NCI-H460 (cell line): ENCODE measurements around the gene C1QL1. TPM values are rescaled to one million over a fixed set of nuclear protein-coding genes. Genes with fewer than 3 reads are reported as not detected.
A peak's percentile ranks its signal among the peaks of the same experiment; 100 is the strongest.
"Not testable (repeated sequence)": the region's sequence is repeated elsewhere in the genome, so short reads cannot be mapped to it uniquely, and the experiment has no call there.

Experiments used
- DNase-seq: peaks from one replicate; pipeline ENCODE4 v3.0.0-alpha.2; 2016; ENCODE audit warnings: low read depth; ENCODE audit errors: extremely low read depth
- total RNA-seq: library from RNA; depleted of rRNA; stranded (reverse); fragments of >200 nt; shearing (Covaris generic); gene quantifications from 2 replicates; pipeline ENCODE4 v1.2.3, GENCODE V29; 2014

C1QL1 gene
- total RNA-seq, 1 experiment from 2014 or later = 0.72 TPM

DNA sequence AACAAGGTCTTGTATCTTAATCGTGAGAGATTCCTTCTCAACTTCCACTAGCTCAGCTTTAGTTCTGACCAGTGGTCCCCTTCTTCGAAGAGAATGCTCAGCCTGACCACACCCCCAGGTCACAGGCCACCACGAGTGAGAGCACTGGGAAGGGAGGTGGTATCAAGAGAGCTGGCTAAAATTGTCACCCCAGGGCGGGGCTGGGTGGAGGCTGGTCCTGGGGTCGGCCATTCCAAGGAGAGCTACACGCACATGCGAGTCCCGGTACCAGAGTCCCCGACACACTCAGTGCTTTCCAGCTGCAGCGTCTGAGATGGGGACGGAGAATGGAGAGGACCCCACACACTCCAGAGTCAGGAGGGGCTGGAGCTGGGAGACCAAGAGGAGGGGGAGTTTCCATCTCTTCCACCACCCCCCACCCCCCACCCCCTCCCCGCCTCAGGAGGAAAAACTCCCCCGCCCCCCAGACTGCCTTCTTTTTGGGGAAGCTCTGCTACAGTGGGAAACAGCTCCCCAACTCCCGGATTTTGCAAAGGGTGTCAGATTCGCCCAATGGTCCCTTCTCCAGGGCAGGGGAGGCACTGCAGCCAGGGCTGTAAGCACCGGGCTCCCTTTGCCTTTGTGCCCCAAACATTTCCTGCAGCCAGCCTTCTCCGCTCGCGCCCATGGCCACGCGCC, 1.6 kb downstream of the C1QL1 start:
- no peak for DNase-seq

DNA sequence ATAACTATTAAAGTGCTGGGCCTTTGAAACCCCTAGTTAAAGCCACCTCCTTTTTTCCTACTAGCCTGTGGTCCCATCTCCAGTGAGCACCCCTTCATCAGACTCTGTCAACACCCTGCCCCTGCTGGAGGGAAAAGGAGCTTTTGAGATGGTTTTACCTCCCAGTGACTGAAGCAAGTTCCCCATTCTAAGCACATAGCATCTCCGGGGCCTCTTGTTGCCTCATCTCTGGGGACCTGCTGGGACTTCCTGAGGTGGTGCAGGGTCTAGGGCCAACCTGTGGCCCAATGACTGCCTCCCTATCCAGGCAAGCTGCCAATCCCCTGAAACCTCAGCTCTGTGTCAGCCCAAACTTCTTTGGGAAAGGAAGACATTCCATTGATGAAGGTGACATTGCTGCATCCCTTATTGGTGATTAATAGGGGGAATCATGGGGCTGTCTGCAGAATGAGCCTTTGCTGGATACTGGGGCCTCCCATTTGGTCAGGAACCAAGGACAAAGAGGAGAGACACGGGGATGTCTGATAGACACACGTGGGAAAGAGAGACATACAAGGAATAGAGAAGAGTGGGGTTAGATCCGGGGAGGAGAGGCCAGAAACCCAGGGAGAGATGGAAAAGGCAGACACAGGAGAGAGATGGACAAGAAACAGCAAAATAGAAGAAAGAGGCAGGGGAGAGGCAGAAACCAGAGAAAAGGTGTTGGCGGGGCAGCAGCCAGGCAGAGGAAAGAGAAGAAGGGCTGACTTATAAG, 2.4 kb downstream of the C1QL1 start:
- DNase-seq = no peak

DNA sequence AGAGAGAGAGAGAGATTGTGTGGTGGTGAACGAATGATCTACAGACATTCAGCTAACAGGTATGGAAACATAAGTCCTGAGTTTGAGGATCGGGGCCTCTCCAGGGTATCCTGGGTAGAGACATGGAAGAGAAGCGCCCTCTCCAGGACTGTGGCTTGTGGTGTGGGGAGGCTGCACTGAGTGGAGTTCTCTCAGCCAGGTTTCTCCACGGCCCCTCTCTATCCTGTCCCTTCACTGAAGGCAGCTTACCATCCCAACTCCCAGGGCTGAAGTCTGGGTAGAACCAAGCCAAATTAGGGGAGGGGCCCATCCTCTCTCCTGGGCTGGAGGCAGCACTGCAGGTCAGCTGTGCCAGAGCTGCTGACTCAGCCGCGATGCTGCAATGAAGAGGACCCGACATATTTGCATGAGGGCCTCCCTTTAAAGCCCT, 6.2 kb downstream of the C1QL1 start:
- no peak for DNase-seq

DNA sequence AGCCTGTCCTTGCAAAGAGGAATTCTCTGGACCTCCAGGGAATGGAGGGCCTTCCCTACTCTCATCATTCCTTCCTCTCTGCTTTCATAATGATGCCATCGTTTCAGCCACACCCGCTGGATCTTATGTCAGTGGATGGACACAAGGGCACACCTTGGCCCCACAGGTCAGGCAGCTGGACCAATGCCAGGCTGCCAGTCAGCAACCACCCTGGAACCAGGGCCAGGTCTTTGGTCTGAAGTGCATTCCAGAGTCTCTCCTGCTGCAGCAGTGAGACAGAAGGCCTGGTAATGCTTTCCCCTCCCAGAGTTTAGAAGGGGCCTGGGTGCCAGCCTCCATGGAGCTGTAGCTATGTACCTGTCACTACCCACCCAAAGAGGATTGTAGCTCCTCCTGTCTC, 7.4 kb downstream of the C1QL1 start:
- DNase-seq = no peak

DNA sequence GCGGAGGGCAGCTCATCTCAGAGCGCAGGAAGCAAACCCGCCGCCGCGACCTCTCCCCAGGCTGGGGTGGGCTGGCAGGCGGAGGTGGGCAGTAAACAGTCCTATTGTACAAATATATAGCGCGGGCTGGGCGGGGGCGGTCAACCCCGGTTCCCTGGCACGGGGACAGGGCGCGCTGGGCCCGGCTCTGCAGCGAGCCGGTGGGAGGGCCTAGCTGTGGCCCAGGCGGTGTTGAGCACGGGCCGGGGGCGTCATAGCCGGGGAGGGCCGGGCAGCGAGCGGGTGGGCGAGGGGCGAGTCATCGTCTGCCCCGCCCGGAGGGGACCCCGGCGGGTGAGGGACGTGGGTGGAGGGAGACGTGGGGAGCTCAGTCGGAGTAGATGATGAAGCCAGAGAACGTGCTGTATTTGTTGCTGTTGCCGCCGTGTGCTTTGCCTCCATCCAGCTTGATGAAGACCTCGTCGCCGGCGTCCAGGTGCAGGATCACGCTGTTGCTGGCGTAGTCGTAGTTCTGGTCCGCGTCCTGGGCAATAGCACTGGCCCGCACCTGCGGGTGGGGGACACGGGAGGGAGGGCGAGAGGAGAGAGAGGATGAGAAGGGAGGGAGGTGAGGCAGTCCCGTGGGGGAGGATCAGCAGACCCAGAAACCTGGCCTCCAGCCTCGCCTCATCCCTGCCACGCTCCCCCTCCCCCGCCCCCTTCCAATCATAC, 8.1 kb downstream of the C1QL1 start:
- no peak for DNase-seq

DNA sequence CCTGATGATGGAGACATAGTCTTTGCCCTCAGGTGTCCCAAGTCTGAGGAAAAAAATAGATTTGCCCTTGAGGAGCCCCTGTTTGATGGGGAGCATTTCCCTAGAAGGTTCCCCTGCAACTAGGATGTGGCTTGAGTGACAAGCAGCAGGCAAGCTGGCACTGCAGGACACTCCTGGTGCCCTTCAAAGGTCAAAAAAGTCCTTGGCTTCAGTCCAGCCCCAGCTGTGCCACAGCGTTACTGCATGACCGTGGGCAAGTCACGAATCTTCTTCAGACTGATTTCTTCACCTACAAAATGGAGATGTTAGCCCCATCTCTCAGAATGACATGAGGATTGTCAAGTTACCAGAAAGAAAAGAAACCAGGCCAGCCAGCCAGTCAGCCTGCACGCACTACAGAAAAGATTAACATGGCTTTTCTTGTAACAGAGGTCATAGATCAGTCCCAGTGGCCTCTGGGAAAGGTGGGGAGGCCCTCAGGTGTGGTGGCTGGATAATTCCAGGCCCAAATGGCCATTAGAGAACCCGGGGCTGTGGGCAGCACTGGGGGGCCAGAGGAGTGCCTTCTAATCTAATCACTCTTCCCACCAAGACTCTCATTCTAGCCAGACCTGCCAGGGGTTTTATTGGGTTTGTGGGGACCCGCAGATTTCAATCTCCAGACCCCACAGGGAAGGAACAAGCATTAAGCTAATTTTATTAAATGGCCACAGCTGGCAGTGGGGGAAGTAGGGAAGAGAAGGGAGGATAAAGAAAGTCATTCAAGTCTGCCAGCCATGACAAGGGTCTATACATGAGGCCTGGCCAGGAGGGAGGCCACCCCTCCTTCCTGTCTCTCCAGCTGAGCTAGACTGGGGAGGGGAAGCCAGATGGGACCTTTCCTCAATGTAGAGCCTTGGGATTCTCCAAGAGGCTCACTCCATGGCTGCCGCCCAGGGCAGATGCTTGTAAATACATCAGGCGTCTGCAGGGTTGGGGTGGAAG, 10.8 kb downstream of the C1QL1 start:
- DNase-seq = no peak

DNA sequence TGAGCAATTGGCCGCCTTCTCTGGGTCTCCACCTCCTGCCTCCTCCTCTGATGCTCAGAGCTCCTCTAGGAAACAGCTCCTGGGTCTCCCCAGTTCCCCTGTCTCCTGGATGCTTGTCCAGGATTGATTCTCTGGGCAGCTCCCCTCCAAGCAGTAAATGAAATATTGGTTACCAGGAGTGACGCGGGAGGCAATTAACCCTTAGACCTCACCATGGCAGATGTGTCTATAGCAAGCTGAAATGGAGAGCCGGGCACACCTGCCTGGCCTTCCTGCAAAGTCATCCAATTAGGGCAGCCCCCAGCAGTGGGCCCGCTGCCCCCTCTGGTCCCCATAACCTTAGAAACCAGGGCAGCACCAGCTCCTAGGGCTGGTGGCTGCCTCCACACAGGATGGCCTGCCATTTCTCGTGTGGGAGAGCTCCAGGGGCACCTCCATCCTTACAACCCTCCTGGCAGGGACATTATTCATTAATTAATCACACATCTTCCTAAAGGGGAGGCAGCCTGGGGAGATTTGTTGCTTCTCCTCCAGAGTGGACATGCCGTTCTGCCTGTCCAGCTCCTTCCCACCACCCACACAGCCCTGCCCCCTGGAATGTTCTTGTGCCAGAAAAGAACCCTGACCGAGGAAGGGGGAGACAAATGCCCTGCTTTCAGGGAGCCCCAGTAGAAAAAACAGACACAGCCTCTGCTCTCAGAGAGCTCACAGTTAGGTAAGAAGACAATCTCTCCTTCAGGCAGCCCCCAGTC, 12.3 kb downstream of the C1QL1 start:
- no peak for DNase-seq

DNA sequence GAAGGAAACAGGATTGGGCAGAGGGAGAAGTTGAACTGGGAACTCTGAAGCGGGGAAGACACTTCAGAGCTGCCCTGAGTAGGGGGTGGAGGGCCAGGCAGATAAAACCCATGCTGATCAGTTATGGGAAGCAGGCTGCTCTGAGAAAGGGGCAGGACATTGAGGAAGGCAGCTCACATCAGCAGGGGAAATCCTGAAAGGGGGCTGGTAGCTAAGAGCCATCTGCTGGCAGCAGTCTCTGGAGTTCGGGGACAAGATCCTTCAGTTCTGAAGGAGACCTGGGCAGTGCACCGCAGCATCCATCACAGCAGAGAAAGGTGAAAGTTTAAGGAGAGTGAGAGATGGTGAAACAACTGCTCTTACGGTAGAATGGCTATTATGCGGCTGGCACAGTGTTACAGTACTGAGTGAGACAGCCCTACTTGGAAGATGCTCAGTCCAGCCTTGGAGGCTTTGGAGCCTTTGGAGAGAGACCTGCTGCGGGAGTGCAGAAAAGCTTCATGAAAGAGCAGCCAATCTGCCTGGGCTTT, 15.1 kb downstream of the C1QL1 start:
- no peak for DNase-seq

DNA sequence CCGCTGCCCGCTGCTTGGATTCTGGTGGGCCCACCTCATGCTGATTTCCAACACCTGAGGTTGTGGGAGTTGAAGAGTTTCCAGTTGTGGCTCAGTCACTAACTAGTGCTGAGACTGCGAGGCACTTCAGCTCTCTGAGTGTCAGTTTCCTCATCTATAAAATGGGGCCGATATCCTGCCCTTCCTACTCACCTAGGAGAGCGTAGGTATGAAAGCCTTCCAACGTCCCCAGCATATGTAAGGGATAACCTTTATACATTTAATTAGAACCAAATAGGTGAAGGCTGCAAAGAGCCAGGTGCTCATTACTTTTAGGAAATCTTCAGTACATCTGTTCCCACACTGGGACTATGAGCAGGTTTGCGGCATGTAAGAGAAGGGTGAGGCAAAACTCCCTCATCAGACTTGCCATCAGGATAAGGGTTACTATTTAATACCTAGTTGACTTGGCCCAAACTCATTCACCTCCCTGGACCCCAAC, 19.7 kb downstream of the C1QL1 start:
- no peak for DNase-seq

DNA sequence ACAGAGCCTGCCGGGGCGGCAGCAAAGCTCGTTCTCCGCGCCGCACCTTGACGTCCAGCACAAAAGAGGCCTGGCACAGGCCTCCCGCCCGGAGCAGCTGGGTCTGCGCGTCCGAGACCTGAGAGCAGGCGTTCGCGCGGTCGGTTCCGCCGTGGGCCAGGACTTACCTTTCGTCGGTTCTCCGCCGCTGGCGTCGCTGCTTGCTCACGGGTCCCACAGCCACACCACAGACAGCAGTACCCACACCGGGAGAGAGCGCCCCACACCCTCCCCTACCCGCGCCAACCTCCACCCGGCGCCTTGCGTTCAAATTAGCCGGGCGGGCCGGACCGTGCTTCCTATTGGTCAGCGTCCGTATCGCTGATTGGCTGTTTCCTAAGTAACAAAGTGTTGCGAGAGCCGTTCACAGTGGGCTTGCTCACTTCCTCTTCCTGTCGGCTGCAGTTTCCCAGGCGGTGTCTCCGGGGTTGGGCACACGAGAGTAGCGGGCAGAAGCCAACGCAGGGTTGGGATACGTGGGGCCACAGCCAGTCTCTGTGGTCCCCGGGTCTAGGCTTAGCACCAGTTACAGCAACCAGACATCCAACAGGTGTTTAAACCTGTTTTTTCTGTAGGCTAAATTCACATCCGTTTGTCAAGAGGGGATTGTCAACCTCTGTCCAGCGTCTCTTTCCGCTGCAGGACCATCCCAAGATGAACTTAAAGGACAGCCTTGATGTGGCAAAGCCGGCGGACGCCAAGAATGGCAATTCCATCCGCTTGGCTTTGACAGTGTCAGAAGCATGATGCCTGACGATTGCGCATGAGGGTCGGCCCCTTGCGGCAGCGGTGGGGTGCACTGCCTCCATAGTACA, 20.4 kb downstream of the C1QL1 start, which contains the start of gene KIF18B:
KIF18B (minus strand) TSS at position 313 of the 854 bp plus-strand sequence. CDS start 11,429 bp downstream, outside the sequence.
- peak; percentile 96 for DNase-seq

DNA sequence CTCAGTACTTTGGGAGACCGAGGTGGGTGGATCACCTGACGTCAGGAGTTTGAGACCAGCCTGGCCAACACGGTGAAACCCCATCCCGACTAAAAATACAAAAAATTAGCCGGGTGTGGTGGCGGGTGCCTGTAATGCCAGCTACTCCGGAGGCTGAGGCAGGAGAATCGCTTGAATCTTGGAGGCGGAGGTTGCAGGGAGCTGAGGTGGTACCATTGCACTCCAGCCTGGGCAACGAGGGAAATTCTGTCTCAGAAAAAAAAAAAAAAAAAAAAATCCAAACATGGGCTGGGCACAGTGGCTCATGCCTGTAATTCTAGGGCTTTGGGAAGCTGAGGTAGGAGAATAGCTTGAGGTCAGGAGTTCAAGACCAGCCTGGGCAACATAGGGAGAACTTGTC, 22.5 kb downstream of the C1QL1 start:
- not testable (repeated sequence) for DNase-seq

DNA sequence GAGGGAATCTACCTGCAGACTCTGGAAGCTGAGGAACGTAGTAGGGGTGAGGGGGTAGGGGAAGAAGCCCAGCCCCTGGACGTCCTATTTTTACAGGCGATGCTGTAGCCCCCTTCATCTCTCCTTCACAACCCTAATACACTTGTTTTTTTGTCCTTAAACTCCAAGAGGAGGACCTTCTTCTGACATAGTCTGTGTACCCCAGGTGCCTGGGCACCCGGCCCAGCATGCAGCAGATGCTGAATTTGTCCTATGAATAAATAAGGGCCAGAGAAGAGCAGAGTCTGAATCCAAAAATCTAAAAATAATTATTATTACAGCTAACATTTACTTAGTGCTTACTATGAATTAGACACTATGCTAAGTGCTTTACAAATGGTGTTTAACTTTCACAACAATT, 25.6 kb downstream of the C1QL1 start:
- DNase-seq = no peak

DNA sequence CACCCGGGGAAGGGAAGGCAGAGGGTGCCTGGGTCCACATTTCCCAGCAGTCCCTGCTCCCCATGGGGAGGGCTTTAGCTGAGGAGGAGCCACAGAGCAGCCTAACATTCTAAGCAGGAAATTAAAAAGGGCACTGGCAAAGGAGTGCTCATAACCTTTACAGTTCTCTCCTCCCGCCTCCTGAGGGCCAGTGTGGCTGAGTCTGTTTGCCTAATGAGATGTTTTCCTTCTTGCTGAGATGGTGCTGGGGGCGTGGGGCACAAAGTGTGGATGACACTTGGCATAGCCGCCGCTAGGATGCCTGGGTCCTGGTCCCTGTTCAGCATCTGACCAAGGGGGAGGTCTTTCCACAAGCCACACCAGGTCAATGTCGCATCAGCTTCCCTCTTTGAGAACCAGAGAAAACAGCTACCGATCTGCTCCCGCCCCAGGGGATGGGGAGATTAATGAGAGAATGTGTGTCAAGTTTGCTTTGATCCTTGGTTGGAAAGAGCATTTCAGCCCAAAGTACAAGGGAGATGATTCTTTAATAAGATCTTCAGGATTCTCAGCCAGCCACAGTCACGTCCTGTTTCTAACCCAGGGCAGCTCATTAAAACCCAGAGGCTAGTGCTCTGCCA, 26.3 kb downstream of the C1QL1 start:
- no peak for DNase-seq

DNA sequence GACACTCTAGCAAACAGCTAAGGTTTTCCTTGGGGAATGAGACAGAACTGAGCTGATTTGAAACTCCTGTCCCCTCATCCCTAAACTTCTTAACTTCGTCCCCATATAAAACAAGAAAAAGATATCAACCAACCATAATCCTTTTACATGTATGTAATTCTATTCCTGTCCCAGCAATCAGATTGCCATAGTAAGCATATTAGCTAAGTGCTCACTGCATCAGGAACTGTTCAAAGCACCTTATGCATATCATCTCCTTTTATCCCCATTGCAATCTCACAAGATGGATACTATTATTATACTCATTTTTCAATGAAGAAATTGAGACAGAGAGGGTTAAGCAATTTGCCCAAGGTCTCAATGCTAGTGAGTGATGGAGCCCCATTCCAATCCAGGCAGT, 27.3 kb downstream of the C1QL1 start:
- DNase-seq = no peak

DNA sequence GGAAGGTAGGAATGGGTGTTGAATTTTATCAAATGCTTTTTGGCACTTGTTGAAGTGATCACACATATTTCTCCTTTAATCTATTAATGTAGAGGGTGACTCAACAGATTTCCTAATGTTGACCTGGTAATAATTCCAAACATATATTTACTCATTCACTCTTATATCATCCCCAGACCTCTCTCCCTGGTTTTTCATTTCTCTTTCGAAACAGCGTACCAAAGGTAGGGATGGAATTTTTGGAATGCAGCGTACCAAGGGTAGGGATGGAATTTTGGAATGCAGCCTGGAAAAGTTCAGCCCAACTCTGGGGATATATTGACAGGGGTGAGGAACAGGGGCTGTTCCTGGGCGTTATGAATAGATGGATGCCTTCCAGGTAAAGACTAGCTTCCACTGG, 27.8 kb downstream of the C1QL1 start:
- no peak for DNase-seq

DNA sequence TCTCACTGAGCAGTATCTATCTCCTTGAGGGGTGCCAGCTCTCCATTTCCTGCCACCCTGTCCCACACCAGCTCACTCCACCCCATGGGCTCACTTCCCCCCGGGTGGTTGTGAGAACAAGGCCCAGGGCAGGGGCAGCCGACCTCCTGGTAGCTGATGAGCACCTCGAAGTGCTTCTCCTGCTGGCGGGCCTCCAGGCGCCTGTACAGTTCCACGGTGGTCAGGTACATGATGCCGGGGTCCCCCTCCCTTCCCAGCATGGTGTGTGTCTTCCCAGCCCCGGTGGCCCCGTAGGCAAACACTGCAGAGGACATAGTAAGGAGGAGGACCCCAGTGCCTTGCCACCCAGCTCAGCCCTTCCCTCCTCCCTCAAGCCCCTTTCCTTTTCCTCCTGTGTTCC, 33.0 kb downstream of the C1QL1 start:
- DNase-seq = no peak

DNA sequence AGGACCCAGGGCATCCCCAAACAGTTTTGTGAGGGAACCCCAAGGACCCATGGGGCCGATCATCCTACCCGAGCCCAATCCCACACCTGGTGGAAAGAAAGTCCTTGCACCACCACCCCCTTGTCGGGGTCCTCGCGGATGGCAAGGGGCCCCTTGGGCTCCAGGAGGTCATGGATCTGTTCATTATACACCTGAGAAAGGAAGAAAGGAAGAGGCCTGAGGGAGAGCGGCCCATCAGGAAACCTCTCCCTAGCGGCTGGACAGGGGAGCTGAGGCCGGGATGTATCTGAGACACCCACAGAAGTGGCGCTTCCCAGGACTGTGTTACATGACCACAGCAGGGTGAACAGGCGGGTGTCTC, 33.4 kb downstream of the C1QL1 start:
- no peak for DNase-seq
